Ureter (tissue), 1 donor: ENCODE results near the gene MAP2K7. TPM values are rescaled to one million over a fixed set of nuclear protein-coding genes. Genes with fewer than 3 reads are reported as not detected.

Source experiments
- DNase-seq: peaks from one replicate; pipeline ENCODE4 v3.0.0-alpha.2; 2020; ENCODE audit warnings: low spot score
- total RNA-seq: library from RNA; stranded (reverse); gene quantifications from one replicate; pipeline ENCODE4 v1.2.4, GENCODE V29; 2023
- donor health status: DM: yes; HTN: yes; CAD: no.

MAP2K7 gene
- total RNA-seq, 1 donor from 2014 or later = 35.1 TPM

- peak; percentile 57 for DNase-seq
These were observed 15.1 kb downstream of the MAP2K7 start for GRCh38 chr19:7918615-7919421.

- peak; percentile 97 for DNase-seq
These were observed 16.2 kb downstream of the MAP2K7 start, which contains the start of gene SNAPC2 for GRCh38 chr19:7919610-7920518. SNAPC2 (plus strand) TSS chr19:7920338; CDS start chr19:7920367, 29 bp downstream.

GRCh38 chr19:7920519-7921301 lies 17.0 kb downstream of the MAP2K7 start:
- DNase-seq = peak; percentile 100

DNA sequence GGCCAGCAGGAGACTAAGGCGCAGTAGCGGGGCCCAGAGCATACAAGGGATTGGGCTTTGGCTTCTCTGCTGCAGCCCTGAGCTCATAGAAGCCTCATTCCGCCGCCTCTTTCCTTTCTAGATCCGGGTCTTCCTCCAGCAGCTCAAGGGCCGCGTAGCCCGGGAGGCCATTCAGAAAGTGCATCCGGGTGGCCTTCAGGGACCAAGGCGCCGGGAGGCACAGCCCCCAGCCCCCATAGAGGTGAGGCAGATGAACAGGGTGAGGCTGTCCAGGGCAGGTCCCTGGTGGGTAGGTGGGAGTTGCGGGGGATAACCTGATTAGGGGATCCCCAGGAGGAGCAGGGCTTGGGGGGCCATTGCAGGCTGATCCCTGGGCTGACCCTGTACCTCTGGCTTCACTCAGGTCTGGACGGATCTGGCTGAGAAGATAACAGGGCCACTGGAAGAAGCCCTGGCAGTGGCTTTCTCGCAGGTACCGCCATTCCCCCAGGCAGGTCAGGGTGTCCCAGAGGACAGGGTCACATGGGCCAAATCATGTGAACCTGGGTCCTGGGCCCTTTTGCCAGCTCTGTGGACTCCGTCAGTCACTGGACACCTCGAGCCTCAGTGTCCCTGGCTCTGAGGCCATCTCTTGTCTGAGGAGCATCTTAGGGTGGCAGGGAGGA lies 17.8 kb downstream of the MAP2K7 start:
- peak; percentile 53 for DNase-seq

DNA sequence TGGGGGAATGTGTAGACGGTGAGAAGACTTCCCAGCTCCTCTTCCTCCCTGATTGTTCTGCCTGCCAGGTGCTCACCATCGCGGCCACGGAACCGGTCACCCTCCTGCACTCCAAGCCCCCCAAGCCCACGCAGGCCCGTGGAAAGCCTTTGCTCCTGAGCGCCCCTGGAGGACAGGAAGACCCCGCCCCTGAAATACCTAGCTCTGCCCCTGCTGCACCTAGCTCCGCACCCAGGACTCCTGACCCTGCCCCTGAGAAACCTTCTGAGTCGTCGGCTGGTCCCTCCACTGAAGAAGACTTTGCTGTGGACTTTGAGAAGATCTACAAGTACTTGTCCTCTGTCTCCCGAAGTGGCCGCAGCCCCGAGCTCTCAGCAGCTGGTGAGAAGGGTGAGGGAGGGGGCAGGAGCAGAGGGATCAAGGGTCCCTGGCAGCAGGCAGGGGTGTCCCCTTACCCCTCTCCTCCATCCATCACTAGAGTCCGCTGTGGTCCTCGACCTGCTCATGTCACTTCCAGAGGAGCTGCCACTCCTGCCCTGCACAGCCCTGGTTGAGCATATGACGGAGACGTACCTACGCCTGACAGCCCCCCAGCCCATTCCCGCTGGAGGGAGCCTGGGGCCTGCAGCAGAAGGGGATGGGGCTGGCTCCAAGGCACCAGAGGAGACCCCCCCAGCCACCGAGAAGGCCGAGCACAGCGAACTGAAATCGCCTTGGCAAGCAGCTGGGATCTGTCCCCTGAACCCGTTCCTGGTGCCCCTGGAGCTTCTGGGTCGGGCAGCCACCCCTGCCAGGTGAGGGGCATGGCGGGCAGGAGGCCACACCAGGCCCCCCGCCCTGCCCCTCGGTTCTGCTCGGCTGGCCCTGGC lies 18.5 kb downstream of the MAP2K7 start:
- peak; percentile 56 for DNase-seq

DNA sequence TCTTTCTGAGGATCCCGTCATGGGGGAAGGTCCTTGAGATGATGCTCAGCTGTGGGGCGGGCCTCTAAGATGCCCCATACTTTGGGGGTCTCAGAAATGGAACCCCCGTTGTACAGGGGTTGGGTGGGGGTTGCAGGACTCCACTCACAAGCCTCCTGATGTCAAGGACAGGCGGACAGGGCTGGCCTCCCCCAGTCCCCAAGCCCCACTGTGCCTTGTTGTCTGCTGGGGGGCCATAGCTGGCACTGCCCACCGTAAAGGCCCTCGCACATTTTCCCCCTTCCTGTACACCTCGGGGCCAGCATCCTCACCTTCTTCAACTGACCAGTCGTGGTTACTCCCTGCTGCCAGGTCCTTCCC lies 19.1 kb downstream of the MAP2K7 start:
- DNase-seq = no peak

DNA sequence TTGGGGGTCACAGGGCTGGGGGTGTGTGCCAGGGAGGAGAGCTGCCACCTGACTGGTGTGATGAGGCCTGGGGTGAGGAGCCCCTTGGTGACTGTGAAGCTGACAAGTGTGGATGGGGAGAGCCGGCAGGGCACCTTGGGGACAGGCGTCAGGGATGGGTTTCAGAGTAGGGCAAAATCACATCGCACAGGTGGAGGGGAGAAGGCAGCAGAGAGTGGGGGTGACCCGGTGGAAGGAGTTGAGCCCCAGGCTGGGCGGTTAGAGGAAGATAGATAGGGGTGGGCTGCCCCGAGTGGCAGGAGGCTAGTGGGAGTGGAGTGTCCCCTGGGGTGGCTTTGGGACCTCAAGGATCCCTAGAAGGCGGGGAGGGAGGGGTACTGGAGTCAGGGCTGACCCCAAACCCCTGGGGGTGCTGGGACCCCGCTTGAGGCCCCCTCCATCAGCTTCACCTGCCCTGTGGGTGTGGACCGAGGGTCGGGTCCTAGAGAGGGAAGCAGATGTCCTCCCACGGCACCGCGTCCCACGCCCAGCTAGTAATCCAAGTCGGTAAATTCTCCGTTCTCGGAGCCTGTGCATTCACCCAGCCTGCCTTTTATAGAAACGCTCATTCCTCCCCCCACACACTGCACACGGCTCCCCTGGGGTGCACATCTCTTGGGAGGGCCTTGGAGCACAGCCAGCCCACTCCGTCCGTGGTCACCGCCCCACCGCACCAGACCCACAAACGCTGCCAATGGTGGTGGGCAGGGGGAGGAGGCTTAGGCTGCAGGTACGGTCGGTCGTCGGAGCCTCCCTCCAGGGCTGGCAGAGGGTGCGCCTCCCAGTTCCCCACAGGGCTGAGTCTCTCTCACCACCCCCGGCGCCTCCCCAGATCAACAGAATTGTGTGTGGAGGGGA lies 19.9 kb downstream of the MAP2K7 start:
- DNase-seq = no peak

- no peak for DNase-seq
These were observed 20.6 kb downstream of the MAP2K7 start for GRCh38 chr19:7924241-7924640.

DNA sequence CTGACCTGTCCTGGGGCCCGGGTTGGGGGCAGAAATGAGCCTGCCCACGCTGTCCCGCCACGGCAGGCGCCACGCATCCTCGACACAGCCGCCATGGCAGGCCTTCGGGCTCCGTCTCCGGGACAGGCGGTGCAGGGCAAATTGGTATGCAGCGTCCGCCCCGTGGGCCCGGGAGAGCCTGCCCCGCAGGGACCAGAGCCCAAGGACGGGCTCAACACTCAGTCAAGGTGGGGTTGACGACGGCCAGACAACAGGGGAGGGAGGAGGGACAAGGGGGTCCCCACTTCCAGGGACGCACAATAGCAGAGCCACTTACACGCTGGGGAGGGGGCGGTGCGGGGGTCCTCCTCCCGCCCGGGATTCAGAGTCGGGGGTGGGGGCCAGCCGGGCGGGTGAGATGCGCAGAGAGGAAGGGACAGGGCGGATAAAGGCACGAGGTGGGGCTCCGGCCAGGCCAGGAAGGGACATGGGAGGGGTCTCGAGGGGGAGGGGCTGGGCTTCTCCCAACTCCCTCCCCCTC lies 21.0 kb downstream of the MAP2K7 start:
- no peak for DNase-seq

DNA sequence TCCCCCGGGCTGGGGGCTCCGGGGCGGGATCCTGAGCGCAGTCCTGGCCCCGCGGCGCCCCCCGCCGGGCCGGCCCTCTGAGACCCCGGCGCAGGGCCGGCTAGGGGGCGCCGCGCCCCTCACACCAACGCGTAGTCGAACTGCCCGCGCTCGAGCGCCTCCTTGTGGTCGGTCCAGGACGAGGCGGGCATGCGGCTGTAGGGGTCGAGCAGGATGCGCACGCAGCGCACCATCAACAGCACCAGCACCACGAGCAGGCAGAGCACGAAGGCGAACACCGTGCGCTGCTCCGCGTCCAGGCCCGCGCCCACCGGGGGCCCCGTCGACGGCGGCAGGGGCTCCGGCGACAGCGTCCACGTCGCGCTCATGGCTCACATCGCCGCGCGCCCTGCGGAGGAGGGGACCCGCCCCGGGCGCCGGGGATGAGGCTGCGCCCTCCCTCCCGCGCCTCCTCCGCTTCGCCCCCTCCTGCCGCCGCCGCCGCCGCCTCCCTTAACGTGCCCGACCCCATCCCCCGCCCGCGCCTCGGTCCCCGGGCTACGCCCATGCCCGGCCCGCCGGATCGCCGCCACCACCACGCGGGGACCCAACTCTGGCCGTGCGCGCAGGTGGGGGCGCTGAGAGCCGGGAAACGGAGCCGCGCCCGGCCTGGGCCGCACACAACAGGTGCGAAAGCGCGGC lies 21.6 kb downstream of the MAP2K7 start:
- DNase-seq = peak; percentile 62

DNA sequence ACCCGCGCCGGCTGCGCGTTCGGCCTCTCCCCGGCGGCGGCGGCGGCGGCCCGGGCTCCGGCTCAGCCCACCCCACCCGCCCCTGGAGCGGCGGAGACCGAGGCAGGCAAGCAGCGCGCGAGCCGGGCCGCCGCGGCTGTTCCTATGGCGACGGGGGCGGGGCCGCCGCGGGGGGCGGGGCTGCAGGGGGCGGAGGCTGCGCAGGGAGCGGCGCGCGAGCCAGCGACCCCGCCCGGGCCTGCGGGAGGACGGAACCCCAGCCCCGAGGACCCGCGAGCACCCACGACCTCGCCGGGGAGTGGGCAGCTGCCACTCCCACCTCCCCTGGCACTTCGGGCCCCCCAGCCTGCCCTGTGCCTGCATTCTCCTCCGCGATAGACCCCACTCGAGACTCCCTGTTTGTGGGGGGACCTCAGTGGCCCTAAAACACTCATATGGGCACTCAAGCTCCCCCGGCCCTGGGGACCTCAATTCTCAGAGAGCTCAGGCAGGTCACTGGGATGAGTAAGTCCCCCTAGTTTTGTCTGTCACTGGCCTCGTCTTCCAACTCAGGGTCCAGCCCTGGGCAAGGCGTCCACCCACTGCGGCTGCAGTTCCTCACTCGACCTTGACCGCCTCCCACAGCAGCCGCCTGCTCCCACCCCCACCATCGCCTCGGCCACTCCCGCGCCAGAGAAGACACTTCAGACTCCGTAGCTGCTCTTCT lies 22.5 kb downstream of the MAP2K7 start, which contains the start of gene CTXN1:
Gene CTXN1 (minus strand): TSS at position 115 of the 706 bp plus-strand sequence. CDS start 597 bp downstream, outside the sequence.
- no peak for DNase-seq

DNA sequence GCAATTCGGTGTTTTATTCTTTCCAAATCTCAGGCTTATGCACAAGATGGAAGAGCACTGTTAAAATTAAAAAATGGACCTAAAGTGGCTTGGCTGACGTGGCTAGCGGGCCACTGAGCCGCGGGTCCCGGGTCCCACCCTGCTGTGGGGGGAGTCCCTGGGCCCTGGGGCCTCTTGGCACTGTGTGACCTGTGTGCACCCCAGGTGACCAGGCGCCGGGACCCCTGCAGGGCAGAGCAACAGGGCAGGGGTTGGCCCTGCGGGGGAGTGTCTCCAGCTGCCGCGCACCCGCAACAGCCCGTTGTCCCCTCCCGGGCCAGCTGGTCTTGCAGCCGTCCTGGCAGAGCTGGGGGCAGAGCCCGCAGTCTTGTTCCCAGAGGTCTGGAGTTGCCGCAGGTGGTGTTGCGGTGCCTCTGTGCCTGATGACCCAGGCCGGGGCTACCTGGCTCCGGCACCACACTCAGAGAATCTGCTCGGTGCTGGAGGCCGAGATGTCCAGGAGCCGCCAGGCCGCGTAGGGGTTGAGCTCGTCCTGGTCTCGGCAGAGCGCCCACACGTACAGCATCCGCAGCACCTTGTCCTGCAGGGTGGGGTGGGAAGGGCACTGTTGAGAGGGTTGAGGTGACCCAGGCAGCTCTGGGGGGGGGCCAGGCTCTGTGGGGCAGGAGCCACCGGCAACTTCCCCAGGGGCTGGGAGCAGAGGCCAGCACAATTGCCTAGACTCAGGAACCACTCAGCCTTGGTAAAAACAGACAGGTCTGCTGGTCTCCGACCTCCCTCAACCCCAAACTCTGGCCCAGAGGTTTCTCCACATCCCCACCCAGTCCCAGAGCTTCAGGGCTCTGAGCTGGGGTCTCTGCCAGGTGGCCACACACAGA lies 23.3 kb downstream of the MAP2K7 start:
- peak; percentile 46 for DNase-seq

DNA sequence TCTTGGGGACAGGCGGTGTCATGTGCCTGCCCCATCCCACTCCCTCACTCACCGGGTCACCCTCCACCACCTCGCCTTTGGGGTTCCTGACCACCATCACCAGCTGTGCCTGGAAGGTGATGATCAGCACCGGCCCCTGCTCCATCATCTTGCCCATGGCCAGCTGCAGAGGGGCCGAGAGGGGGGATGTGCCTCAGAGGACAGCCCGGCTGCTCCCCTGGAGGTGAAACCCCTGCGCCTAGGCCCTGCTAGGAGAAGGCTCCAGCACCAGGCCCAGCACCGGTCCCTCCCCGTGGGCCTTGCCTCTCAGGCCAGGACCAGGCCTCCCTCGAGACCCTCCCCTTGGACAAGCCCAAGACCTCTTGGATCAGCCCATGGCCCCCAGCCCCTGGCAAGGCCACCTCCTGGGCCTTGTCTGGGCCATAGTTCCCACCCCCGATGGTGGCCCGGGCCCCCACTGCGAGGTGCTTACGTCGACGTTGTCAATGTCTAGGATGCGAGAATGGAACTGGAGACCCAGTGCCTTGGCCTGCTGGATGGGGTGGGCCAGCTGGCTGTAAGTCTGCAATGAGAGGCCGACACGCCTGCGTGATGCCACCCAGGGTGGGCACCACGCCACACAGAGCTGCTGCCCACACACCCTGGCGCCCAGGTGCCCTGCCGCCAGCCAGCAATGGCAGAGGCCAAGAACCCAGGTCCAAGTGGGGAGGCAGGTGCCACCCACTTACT lies 24.1 kb downstream of the MAP2K7 start:
- DNase-seq = peak; percentile 46

DNA sequence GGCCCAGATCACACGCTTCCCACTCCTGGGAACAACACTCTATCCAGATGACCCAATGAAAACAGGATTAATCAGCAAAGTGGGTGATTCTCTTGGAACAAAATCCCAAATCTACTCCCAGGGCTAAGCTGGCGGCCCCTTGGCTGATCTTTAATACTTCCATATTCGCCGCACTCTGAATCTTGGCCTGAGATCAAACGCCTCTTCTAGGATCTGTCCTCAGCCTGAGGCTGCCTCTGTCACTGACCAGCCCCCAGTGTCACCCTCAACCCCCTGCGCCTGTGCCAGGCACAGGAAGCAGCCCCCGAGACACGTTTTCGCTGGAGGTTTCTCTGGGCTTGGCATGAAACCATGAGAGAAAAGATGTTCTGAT lies 24.6 kb downstream of the MAP2K7 start:
- DNase-seq = peak; percentile 52

GRCh38 chr19:7928741-7929701 lies 25.3 kb downstream of the MAP2K7 start:
- peak; percentile 58 for DNase-seq
